Smooth muscle cell (in vitro differentiated cells): ENCODE data around the gene SCN4B. TPM values are rescaled to one million over a fixed set of nuclear protein-coding genes. Genes with fewer than 3 reads are reported as not detected.

ENCODE experiments used
- DNase-seq: peaks from one replicate; lab custom pipeline; 2025; ENCODE audit not compliant: unreplicated experiment; lab: John Stamatoyannopoulos, UW
- H2AFZ ChIP-seq: fragments of 200-600 bp; sonication (generic); 2 replicates; pipeline ENCODE4 v1.6.0; 2016; ENCODE audit warnings: antibody characterized with exemption, low read depth, mild to moderate bottlenecking
- H3F3A ChIP-seq: fragments of 200-600 bp; sonication (generic); 2 replicates; pipeline ENCODE4 v1.6.0; 2017; ENCODE audit warnings: antibody characterized with exemption, low read depth
- H3K27ac ChIP-seq: fragments of 200-600 bp; sonication (generic); 2 replicates; pipeline ENCODE4 v1.5.1; 2016; ENCODE audit warnings: low read depth, mild to moderate bottlenecking
- H3K27me3 ChIP-seq: fragments of 200-600 bp; sonication (generic); 2 replicates; pipeline ENCODE4 v1.6.1; 2016; ENCODE audit warnings: low read depth, mild to moderate bottlenecking
- H3K36me3 ChIP-seq: fragments of 200-600 bp; sonication (generic); 2 replicates; pipeline ENCODE4 v1.5.1; 2016; ENCODE audit warnings: low read depth
- H3K4me1 ChIP-seq: fragments of 200-600 bp; sonication (generic); 2 replicates; pipeline ENCODE4 v1.5.1; 2016; ENCODE audit warnings: low read depth
- H3K4me2 ChIP-seq: fragments of 200-600 bp; sonication (generic); 2 replicates; pipeline ENCODE4 v1.6.0; 2016; ENCODE audit warnings: mild to moderate bottlenecking
- H3K4me3 ChIP-seq: fragments of 200-600 bp; sonication (generic); 2 replicates; pipeline ENCODE4 v1.5.1; 2016; ENCODE audit warnings: mild to moderate bottlenecking
- H3K79me2 ChIP-seq: fragments of 200-600 bp; sonication (generic); 2 replicates; pipeline ENCODE4 v1.6.0; 2016; ENCODE audit warnings: low read depth, mild to moderate bottlenecking
- H3K9ac ChIP-seq: fragments of 200-600 bp; sonication (generic); 2 replicates; pipeline ENCODE4 v1.6.0; 2016; ENCODE audit warnings: low read depth
- H3K9me3 ChIP-seq: fragments of 200-600 bp; sonication (generic); replicated peaks from 2 replicates; pipeline ENCODE4 v1.5.1; 2016; ENCODE audit warnings: low read depth
- H4K20me1 ChIP-seq: fragments of 200-600 bp; sonication (generic); 2 replicates; pipeline ENCODE4 v1.6.0; 2016; ENCODE audit warnings: low read depth
- WGBS: methylation state at CpG from one replicate; pipeline ENCODE4 v1.1.7; 2016; ENCODE audit warnings: low lambda C conversion rate; 5-methylcytosine and 5-hydroxymethylcytosine counted together
- polyA plus RNA-seq: library from polyadenylated mRNA; unstranded; fragments of >200 nt; fragmentation: Nextera tagmentation; extraction: Ambion mirVana; gene quantifications from 2 replicates; pipeline ENCODE4 v1.2.1, GENCODE V29; 2016
- total RNA-seq: library from RNA; depleted of rRNA; stranded (reverse); fragments of >200 nt; gene quantifications from 2 replicates; pipeline ENCODE4 v1.2.3, GENCODE V29; 2014
- TF ChIP-seq, protein P1 (sequence below): fragments of 200-600 bp; sonication (generic); IDR thresholded peaks from 2 replicates; pipeline ENCODE4 v1.5.1; 2017; ENCODE audit warnings: borderline replicate concordance, mild to moderate bottlenecking, antibody characterized with exemption; ENCODE audit not compliant: insufficient read depth, poor library complexity, severe bottlenecking

The SCN4B gene
- total and polyA plus RNA-seq, 2 experiments from 2014 or later = not detected

GRCh38 chr11:118172356-118172755 is 19.7 kb upstream of the SCN4B start:
- H3K4me3 ChIP-seq = no peak overlapping the region
- H4K20me1 ChIP-seq = no peaks in the 10 kb centered on the region
- no peaks in the 10 kb centered on the region for H3K79me2 ChIP-seq
- peaks cover 8% of the 10 kb centered on the region for H3F3A ChIP-seq
- no peaks in the 10 kb centered on the region for H3K9me3 ChIP-seq
- H3K27me3 ChIP-seq = peaks cover 42% of the 10 kb centered on the region
- 89% methylated on average over 9 of the region's 9 CpGs for WGBS
- H2AFZ ChIP-seq = no peak overlapping the region
- no peak overlapping the region for H3K27ac ChIP-seq
- H3K9ac ChIP-seq = no peak overlapping the region
- no peak for DNase-seq
- TF ChIP-seq, protein P1, sequence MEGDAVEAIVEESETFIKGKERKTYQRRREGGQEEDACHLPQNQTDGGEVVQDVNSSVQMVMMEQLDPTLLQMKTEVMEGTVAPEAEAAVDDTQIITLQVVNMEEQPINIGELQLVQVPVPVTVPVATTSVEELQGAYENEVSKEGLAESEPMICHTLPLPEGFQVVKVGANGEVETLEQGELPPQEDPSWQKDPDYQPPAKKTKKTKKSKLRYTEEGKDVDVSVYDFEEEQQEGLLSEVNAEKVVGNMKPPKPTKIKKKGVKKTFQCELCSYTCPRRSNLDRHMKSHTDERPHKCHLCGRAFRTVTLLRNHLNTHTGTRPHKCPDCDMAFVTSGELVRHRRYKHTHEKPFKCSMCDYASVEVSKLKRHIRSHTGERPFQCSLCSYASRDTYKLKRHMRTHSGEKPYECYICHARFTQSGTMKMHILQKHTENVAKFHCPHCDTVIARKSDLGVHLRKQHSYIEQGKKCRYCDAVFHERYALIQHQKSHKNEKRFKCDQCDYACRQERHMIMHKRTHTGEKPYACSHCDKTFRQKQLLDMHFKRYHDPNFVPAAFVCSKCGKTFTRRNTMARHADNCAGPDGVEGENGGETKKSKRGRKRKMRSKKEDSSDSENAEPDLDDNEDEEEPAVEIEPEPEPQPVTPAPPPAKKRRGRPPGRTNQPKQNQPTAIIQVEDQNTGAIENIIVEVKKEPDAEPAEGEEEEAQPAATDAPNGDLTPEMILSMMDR = no peak
- H3K4me2 ChIP-seq = no peak overlapping the region
- H3K36me3 ChIP-seq = no peaks in the 10 kb centered on the region
- H3K4me1 ChIP-seq = peaks cover 10% of the 10 kb centered on the region

GRCh38 chr11:118171269-118172062 is 18.8 kb upstream of the SCN4B start:
- Histone ChIP-seq H3K4me3 (no peak overlapping the region), H4K20me1 (no peaks in the 10 kb centered on the region), H3K79me2 (no peaks in the 10 kb centered on the region), H3K4me2 (no peak overlapping the region), H3K4me1 (peaks cover 10% of the 10 kb centered on the region), H2AFZ (no peak overlapping the region), H3K27ac (no peak overlapping the region), H3F3A (peaks cover 8% of the 10 kb centered on the region), H3K36me3 (no peaks in the 10 kb centered on the region), H3K27me3 (peaks cover 45% of the 10 kb centered on the region), H3K9me3 (no peaks in the 10 kb centered on the region), H3K9ac (no peak overlapping the region)
- TF ChIP-seq, protein P1 = peak; percentile 83
- DNase-seq = peak; percentile 19
- 4% methylated on average over 29 of the region's 29 CpGs for WGBS

DNA sequence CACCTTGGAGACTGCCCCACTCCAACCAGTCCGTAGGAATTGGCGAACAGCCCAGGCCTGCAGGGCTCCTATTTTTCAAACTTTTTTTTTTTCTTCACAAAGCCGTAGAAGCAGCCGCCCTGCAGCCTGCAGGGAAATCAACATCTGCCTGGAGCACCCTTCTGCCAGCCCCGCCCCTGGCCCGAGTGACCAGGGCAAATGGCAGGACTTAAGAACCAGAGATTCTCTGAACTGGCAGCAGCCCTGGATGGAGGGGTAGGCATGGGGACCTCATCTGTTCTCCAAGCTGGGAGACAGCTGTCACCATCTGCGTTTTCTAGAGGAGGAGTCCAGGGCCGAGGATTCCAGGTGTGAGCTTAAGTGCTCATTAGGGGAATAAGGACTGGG is 18.3 kb upstream of the SCN4B start:
- Histone ChIP-seq H3K36me3 (no peaks in the 10 kb centered on the region), H3K4me2 (no peak overlapping the region), H3K27ac (no peak overlapping the region), H3K4me1 (peaks cover 7% of the 10 kb centered on the region), H3K79me2 (no peaks in the 10 kb centered on the region), H3K9ac (no peak overlapping the region), H4K20me1 (no peaks in the 10 kb centered on the region), H2AFZ (no peak overlapping the region), H3K9me3 (no peaks in the 10 kb centered on the region), H3K27me3 (peaks cover 45% of the 10 kb centered on the region), H3K4me3 (no peak overlapping the region), H3F3A (peaks cover 7% of the 10 kb centered on the region)
- 31% methylated on average over 8 of the region's 8 CpGs for WGBS
- DNase-seq = no peak
- TF ChIP-seq, protein P1 = no peak

DNA sequence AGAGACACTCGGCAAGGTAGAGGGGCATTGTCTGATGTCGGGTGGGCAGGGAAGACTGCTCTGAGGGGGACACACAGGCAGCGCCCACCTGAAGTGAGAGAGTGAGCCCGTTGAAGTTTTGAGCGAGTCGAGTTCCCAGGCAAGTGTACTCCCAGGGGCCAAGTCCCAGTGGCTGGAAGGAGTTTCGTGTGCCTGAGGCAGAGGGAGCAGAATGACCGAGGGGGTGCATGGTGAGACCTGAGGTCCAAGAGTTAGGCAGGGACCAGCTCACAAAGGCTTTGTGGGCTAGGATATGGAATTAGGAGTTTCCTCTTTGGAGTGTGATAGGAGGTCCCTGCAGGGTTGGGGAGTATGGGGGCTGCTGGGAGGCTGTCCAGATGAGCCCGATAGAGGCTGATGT is 17.6 kb upstream of the SCN4B start:
- Histone ChIP-seq H3K9ac (no peak overlapping the region), H3K4me1 (peaks cover 1% of the 10 kb centered on the region), H3K9me3 (no peaks in the 10 kb centered on the region), H2AFZ (no peak overlapping the region), H3K4me3 (no peak overlapping the region), H3K27me3 (peaks cover 45% of the 10 kb centered on the region), H3K27ac (no peak overlapping the region), H3K79me2 (no peaks in the 10 kb centered on the region), H3F3A (peaks cover under 1% of the 10 kb centered on the region), H3K36me3 (no peaks in the 10 kb centered on the region), H3K4me2 (no peak overlapping the region), H4K20me1 (no peaks in the 10 kb centered on the region)
- TF ChIP-seq, protein P1 = no peak
- no peak for DNase-seq
- 82% methylated on average over 9 of the region's 9 CpGs for WGBS
